ENCODE results near the gene FGD6. TPM values are rescaled to one million over a fixed set of nuclear protein-coding genes. Genes with fewer than 3 reads are reported as not detected.
"Not testable (repeated sequence)": the region's sequence is repeated elsewhere in the genome, so short reads cannot be mapped to it uniquely, and the experiment has no call there.

Gene FGD6
- total RNA-seq, 4 donors from 2014 or later = 25.0 to 37.0 (median 32.1) TPM

DNA sequence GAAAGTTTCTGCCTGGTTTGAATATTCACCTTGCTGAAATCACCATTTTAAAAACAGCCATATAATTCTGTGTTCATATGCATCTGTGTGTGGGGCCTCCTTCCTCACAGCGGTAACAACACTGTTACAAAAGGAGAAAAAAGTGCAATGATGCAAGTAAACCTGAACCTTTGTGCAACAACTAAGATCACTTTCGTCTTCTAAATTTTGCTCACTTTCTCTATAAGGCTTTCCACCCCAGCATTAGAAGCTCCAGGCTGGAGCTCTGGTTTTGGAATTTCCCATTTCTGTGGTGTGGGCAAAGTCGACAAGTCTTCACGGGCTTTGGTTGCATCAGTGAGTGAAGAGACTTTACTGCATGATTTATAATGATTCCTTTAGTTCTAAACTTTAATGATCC, 18.4 kb downstream of the FGD6 start:
- Histone ChIP-seq H3K4me1 (peaks cover 16 to 50% (median 22%) of the 10 kb centered on the region in 4 donors), H3K27me3 (no peaks in the 10 kb centered on the region), H3K9me3 (no peaks in the 10 kb centered on the region), H3K27ac (peak overlapping the region in 1 of 4 donors; percentile 82), H3K4me3 (no peak overlapping the region), H3K36me3 (no peaks in the 10 kb centered on the region)
- TF ChIP-seq POLR2AphosphoS5 (IDR thresholded peaks at IDR 0.05) = no peak
- no peak for TF ChIP-seq EP300 (IDR thresholded peaks at IDR 0.05; ENCODE audit: low read depth)
- TF ChIP-seq POLR2A (IDR thresholded peaks at IDR 0.05) = no peak
- TF ChIP-seq, protein P1, sequence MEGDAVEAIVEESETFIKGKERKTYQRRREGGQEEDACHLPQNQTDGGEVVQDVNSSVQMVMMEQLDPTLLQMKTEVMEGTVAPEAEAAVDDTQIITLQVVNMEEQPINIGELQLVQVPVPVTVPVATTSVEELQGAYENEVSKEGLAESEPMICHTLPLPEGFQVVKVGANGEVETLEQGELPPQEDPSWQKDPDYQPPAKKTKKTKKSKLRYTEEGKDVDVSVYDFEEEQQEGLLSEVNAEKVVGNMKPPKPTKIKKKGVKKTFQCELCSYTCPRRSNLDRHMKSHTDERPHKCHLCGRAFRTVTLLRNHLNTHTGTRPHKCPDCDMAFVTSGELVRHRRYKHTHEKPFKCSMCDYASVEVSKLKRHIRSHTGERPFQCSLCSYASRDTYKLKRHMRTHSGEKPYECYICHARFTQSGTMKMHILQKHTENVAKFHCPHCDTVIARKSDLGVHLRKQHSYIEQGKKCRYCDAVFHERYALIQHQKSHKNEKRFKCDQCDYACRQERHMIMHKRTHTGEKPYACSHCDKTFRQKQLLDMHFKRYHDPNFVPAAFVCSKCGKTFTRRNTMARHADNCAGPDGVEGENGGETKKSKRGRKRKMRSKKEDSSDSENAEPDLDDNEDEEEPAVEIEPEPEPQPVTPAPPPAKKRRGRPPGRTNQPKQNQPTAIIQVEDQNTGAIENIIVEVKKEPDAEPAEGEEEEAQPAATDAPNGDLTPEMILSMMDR (IDR thresholded peaks at IDR 0.05) = no peak
- WGBS, 2 donors (ENCODE audit: low coverage in 1 of 2) = 73 to 80% methylated on average over 4 of the region's 4 CpGs
- in situ Hi-C loops (cut with MboI; ENCODE audit: low pct_ligation_motif_present in 1 of 4, low pct_unique_long_range_greater_than_20kb in 1 of 4, low sequenced_read_pairs in 3 of 4) = no loop called here
- intact Hi-C loops (cut with DNase I; ENCODE audit: low total_unique reads) = no loop called here
- DNase-seq = no peak

DNA sequence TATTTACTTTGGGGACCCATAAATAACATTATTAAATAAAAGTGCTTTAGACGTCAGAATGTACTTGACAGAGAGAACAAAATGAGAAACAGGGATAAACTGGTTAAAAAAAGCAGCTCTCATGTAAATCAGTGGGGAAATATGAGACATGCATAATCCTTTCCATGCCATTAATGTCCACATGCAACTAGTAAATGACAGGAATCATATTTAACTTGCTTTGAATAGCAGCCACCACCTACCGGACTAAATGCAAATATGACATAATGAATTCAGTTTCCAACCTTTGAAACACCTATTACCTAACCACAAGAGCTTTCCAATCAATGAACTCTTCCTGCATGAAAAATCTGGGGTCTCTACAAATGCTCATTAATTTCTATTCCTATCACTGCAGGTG, 19.6 kb downstream of the FGD6 start:
- 79 to 84% methylated on average over 2 of the region's 2 CpGs for WGBS, 2 donors (ENCODE audit: low coverage in 1 of 2)
- intact Hi-C loops (cut with DNase I; ENCODE audit: low total_unique reads) = no loop called here

DNA sequence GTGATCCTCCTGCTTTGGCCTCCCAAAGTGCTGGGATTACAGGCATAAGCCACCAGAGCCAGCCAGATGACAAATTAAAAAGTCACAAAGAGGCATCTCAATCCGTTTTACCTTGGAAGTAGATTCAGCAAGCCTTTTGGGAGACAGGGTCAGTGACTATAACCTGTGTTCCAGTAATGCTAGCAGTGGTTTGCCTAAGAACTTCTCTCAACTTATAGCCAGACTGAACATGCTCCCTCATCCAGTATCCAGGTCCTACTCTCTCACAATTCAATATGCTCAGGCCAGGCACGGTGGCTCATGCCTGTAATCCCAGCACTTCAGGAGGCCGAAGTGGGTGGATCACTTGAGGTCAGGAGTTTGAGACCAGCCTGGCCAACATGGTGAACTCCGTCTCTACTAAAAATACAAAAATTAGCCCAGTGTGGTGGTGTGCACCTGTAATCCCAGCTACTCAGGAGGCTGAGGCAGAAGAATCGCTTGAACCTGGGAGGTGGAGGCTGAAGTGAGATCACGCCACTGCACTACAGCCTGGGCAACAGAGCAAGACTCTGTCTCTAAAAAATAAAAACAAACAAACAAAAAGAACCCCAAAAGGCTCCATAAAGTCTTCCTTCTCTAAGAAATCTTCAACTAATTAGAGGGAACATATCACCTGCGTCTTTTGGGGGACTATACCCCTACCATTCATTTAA, 20.2 kb downstream of the FGD6 start:
- H3K27me3 ChIP-seq; H3K36me3 ChIP-seq; in situ Hi-C loops (cut with MboI; ENCODE audit: low pct_ligation_motif_present in 1 of 4, low pct_unique_long_range_greater_than_20kb in 1 of 4, low sequenced_read_pairs in 3 of 4); H3K27ac ChIP-seq; H3K9me3 ChIP-seq; H3K4me3 ChIP-seq; intact Hi-C loops (cut with DNase I; ENCODE audit: low total_unique reads); DNase-seq: not testable (repeated sequence)
- peaks cover under 1 to 36% (median 15%) of the 10 kb centered on the region in 4 donors for H3K4me1 ChIP-seq
- 93 to 96% methylated on average over 4 to 7 of the region's 7 CpGs for WGBS, 2 donors (ENCODE audit: low coverage in 1 of 2)

More for the DNA sequence above, 19.6 kb downstream of the FGD6 start:
- peaks cover 6 to 37% (median 15%) of the 10 kb centered on the region in 4 donors for H3K4me1 ChIP-seq
- H3K27me3 ChIP-seq = no peaks in the 10 kb centered on the region
- no peak overlapping the region for H3K4me3 ChIP-seq
- DNase-seq = no peak
- no peak overlapping the region for H3K27ac ChIP-seq
- TF ChIP-seq EP300 (IDR thresholded peaks at IDR 0.05; ENCODE audit: low read depth) (no peak), POLR2A (IDR thresholded peaks at IDR 0.05) (no peak), POLR2AphosphoS5 (IDR thresholded peaks at IDR 0.05) (no peak)
- TF ChIP-seq, protein P1 (IDR thresholded peaks at IDR 0.05) = no peak
- H3K36me3 ChIP-seq = no peaks in the 10 kb centered on the region
- H3K9me3 ChIP-seq = no peaks in the 10 kb centered on the region
- in situ Hi-C loops (cut with MboI; ENCODE audit: low pct_ligation_motif_present in 1 of 4, low pct_unique_long_range_greater_than_20kb in 1 of 4, low sequenced_read_pairs in 3 of 4) = no loop called here

DNA sequence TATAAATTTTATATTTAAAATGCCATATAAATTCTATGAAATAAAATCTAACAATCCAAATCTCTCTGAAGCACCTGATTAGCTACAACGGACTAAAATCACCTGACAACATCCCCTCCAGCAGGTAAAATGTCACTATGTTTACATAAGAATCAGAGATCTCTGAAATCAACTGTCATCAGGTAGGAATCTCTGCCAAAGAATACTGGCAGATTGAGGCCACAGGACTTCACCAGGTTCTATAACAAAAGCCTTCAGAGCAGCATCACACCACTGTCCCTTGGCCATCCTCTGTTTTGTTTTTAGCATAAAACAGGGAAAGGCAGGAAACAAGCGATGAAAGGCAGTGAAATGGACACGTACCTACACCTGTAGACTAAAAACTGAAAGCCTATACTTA, 22.1 kb downstream of the FGD6 start:
- DNase-seq = no peak
- Histone ChIP-seq H3K4me3 (no peak overlapping the region), H3K27ac (no peak overlapping the region), H3K36me3 (no peaks in the 10 kb centered on the region), H3K27me3 (no peaks in the 10 kb centered on the region), H3K4me1 (peaks cover 0 to 28% (median 9%) of the 10 kb centered on the region in 4 donors), H3K9me3 (no peaks in the 10 kb centered on the region)
- TF ChIP-seq POLR2AphosphoS5 (IDR thresholded peaks at IDR 0.05) (no peak), EP300 (IDR thresholded peaks at IDR 0.05; ENCODE audit: low read depth) (no peak), POLR2A (IDR thresholded peaks at IDR 0.05) (no peak)
- TF ChIP-seq, protein P1 (IDR thresholded peaks at IDR 0.05) = no peak
- in situ Hi-C loops (cut with MboI; ENCODE audit: low pct_ligation_motif_present in 1 of 4, low pct_unique_long_range_greater_than_20kb in 1 of 4, low sequenced_read_pairs in 3 of 4) (no loop called here), intact Hi-C loops (cut with DNase I; ENCODE audit: low total_unique reads) (no loop called here)
- WGBS, 2 donors (ENCODE audit: low coverage in 1 of 2) = 81 to 92% methylated on average over 3 of the region's 3 CpGs

DNA sequence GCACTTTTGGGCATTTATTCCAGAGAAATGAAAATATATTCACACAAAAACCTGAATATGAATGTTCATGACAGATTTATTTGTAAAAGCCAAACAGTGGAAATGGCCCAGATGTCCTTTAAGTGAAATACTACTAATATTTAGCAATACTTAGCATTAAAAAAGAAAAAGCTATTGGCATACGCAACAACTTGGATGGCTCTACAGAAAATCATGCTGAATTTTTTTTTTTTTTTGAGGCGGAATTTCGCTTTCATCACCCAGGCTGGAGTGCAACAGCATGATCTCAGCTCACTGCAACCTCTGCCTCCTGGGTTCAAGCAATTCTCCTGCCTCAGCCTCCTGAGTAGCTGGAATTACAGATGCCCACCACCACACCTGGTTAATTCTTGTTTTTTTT, 24.1 kb downstream of the FGD6 start:
- no peak for DNase-seq
- H3K4me1 ChIP-seq = peaks cover 0 to 23% (median 5%) of the 10 kb centered on the region in 4 donors
- in situ Hi-C loops (cut with MboI; ENCODE audit: low pct_ligation_motif_present in 1 of 4, low pct_unique_long_range_greater_than_20kb in 1 of 4, low sequenced_read_pairs in 3 of 4) = no loop called here
- H3K27ac ChIP-seq = no peak overlapping the region
- TF ChIP-seq POLR2A (IDR thresholded peaks at IDR 0.05) = no peak
- no peak for TF ChIP-seq EP300 (IDR thresholded peaks at IDR 0.05; ENCODE audit: low read depth)
- no peak for TF ChIP-seq POLR2AphosphoS5 (IDR thresholded peaks at IDR 0.05)
- TF ChIP-seq, protein P1 (IDR thresholded peaks at IDR 0.05) = no peak
- H3K27me3 ChIP-seq = no peaks in the 10 kb centered on the region
- H3K36me3 ChIP-seq = no peaks in the 10 kb centered on the region
- H3K4me3 ChIP-seq = no peak overlapping the region
- intact Hi-C loops (cut with DNase I; ENCODE audit: low total_unique reads) = no loop called here
- WGBS, 2 donors (ENCODE audit: low coverage in 1 of 2) = 81 to 97% methylated on average over 3 of the region's 3 CpGs
- H3K9me3 ChIP-seq = no peaks in the 10 kb centered on the region

Data from transverse colon (tissue), 4 donors.